Activated naive CD8-positive, alpha-beta T cell treated with anti-CD3 and anti-CD28 coated beads for 36 hours (primary cell): Measurements from ENCODE around the gene CLP1. TPM values are rescaled to one million over a fixed set of nuclear protein-coding genes. Genes with fewer than 3 reads are reported as not detected.
A peak's percentile ranks its signal among the peaks of the same experiment; 100 is the strongest.
"Not testable (repeated sequence)": the region's sequence is repeated elsewhere in the genome, so short reads cannot be mapped to it uniquely, and the experiment has no call there.

Experiments
- DNase-seq: peaks from one replicate; pipeline ENCODE4 v3.0.0; 2021
- H3K27ac Mint-ChIP-seq: one replicate; pipeline ENCODE4 v1.8.0; 2022; ENCODE audit warnings: mild to moderate bottlenecking, moderate library complexity, mixed read lengths
- H3K27me3 Mint-ChIP-seq: one replicate; pipeline ENCODE4 v1.8.0; 2022; ENCODE audit warnings: mild to moderate bottlenecking, mixed read lengths
- H3K36me3 Mint-ChIP-seq: one replicate; pipeline ENCODE4 v1.8.0; 2021; ENCODE audit warnings: mild to moderate bottlenecking, mixed read lengths
- H3K4me1 Mint-ChIP-seq: one replicate; pipeline ENCODE4 v1.8.0; 2021; ENCODE audit warnings: mixed read lengths
- H3K4me3 Mint-ChIP-seq: one replicate; pipeline ENCODE4 v1.8.0; 2022; ENCODE audit warnings: mild to moderate bottlenecking, moderate library complexity, mixed read lengths
- H3K9me3 Mint-ChIP-seq: one replicate; pipeline ENCODE4 v1.8.0; 2022; ENCODE audit warnings: mixed read lengths
- total RNA-seq, 2 experiments: library from RNA; stranded (reverse); gene quantifications; one replicate each; pipeline ENCODE4 v1.2.3, GENCODE V29; 2021

Gene CLP1
- total RNA-seq, 2 experiments from 2014 or later: 22.0 to 22.2 TPM

- Mint-ChIP-seq H3K36me3 (peaks cover 18% of the 10 kb centered on the region), H3K27me3 (no peaks in the 10 kb centered on the region), H3K4me1 (peaks cover 34% of the 10 kb centered on the region), H3K9me3 (no peaks in the 10 kb centered on the region), H3K27ac (peak within 1 kb of the TSS; percentile 98), H3K4me3 (peak within 1 kb of the TSS; percentile 98)
- peak; percentile 100 for DNase-seq
Observed at GRCh38 chr11:57667736-57668433, 10.3 kb downstream of the CLP1 start, which contains the start of gene ZDHHC5. Gene ZDHHC5 (plus strand): TSS chr11:57668114. CDS start chr11:57673091, 4,977 bp downstream.

GRCh38 chr11:57668434-57668782 is 10.8 kb downstream of the CLP1 start:
- no peak for DNase-seq
- Mint-ChIP-seq H3K9me3 (no peaks in the 10 kb centered on the region), H3K4me3 (peak overlapping the region; percentile 98), H3K27me3 (no peaks in the 10 kb centered on the region), H3K4me1 (peaks cover 39% of the 10 kb centered on the region), H3K36me3 (peaks cover 22% of the 10 kb centered on the region), H3K27ac (peak overlapping the region; percentile 98)

GRCh38 chr11:57674251-57674650 is 16.7 kb downstream of the CLP1 start:
- H3K4me1 Mint-ChIP-seq: peaks cover 73% of the 10 kb centered on the region
- peak overlapping the region; percentile 9 for H3K27ac Mint-ChIP-seq
- H3K27me3 Mint-ChIP-seq: no peaks in the 10 kb centered on the region
- H3K36me3 Mint-ChIP-seq: peaks cover 42% of the 10 kb centered on the region
- H3K4me3 Mint-ChIP-seq: no peak overlapping the region
- DNase-seq: no peak
- H3K9me3 Mint-ChIP-seq: no peaks in the 10 kb centered on the region

- H3K36me3 Mint-ChIP-seq: peaks cover 43% of the 10 kb centered on the region
Observed at GRCh38 chr11:57675176-57675941, 17.8 kb downstream of the CLP1 start.

GRCh38 chr11:57679396-57679795 is 21.8 kb downstream of the CLP1 start:
- Mint-ChIP-seq H3K4me3 (no peak overlapping the region), H3K9me3 (no peaks in the 10 kb centered on the region), H3K36me3 (peaks cover 34% of the 10 kb centered on the region), H3K27me3 (no peaks in the 10 kb centered on the region), H3K4me1 (peaks cover 56% of the 10 kb centered on the region), H3K27ac (no peak overlapping the region)
- no peak for DNase-seq

More at GRCh38 chr11:57675176-57675941, 17.8 kb downstream of the CLP1 start:
- Mint-ChIP-seq H3K4me3 (no peak overlapping the region), H3K9me3 (no peaks in the 10 kb centered on the region), H3K27ac (peak overlapping the region; percentile 13), H3K27me3 (no peaks in the 10 kb centered on the region), H3K4me1 (peaks cover 78% of the 10 kb centered on the region)
- DNase-seq: no peak

- no peak overlapping the region for H3K4me3 Mint-ChIP-seq
- no peaks in the 10 kb centered on the region for H3K9me3 Mint-ChIP-seq
- DNase-seq: no peak
- H3K36me3 Mint-ChIP-seq: peaks cover 33% of the 10 kb centered on the region
- peak overlapping the region; percentile 77 for H3K27ac Mint-ChIP-seq
- no peaks in the 10 kb centered on the region for H3K27me3 Mint-ChIP-seq
- H3K4me1 Mint-ChIP-seq: peaks cover 45% of the 10 kb centered on the region
Observed at GRCh38 chr11:57680552-57680874, 23.0 kb downstream of the CLP1 start.

GRCh38 chr11:57681168-57681567 is 23.6 kb downstream of the CLP1 start:
- Mint-ChIP-seq H3K27ac (no peak overlapping the region), H3K4me1 (peaks cover 39% of the 10 kb centered on the region), H3K4me3 (no peak overlapping the region)

GRCh38 chr11:57690474-57690873 is 32.9 kb downstream of the CLP1 start:
- not testable (repeated sequence) for H3K27me3 Mint-ChIP-seq, H3K4me1 Mint-ChIP-seq, H3K27ac Mint-ChIP-seq, H3K4me3 Mint-ChIP-seq, DNase-seq, H3K9me3 Mint-ChIP-seq
- H3K36me3 Mint-ChIP-seq: peaks cover 30% of the 10 kb centered on the region

More at GRCh38 chr11:57681168-57681567, 23.6 kb downstream of the CLP1 start:
- H3K9me3 Mint-ChIP-seq: no peaks in the 10 kb centered on the region
- DNase-seq: no peak
- no peaks in the 10 kb centered on the region for H3K27me3 Mint-ChIP-seq
- peaks cover 33% of the 10 kb centered on the region for H3K36me3 Mint-ChIP-seq

GRCh38 chr11:57698843-57699365 is 41.3 kb downstream of the CLP1 start:
- Mint-ChIP-seq H3K9me3 (no peaks in the 10 kb centered on the region), H3K4me3 (no peak overlapping the region), H3K27me3 (no peaks in the 10 kb centered on the region), H3K4me1 (no peaks in the 10 kb centered on the region), H3K27ac (no peak overlapping the region), H3K36me3 (peaks cover 17% of the 10 kb centered on the region)
- no peak for DNase-seq

GRCh38 chr11:57699813-57700212 is 42.3 kb downstream of the CLP1 start:
- H3K27ac Mint-ChIP-seq: no peak overlapping the region
- no peaks in the 10 kb centered on the region for H3K27me3 Mint-ChIP-seq
- H3K9me3 Mint-ChIP-seq: no peaks in the 10 kb centered on the region
- H3K4me3 Mint-ChIP-seq: no peak overlapping the region
- peaks cover 17% of the 10 kb centered on the region for H3K36me3 Mint-ChIP-seq
- DNase-seq: no peak
- peaks cover 2% of the 10 kb centered on the region for H3K4me1 Mint-ChIP-seq

GRCh38 chr11:57700425-57700824 is 42.9 kb downstream of the CLP1 start:
- DNase-seq: no peak
- H3K36me3 Mint-ChIP-seq: peaks cover 17% of the 10 kb centered on the region
- H3K27ac Mint-ChIP-seq: no peak overlapping the region
- H3K27me3 Mint-ChIP-seq: no peaks in the 10 kb centered on the region
- no peak overlapping the region for H3K4me3 Mint-ChIP-seq
- H3K4me1 Mint-ChIP-seq: peaks cover 2% of the 10 kb centered on the region
- no peaks in the 10 kb centered on the region for H3K9me3 Mint-ChIP-seq

GRCh38 chr11:57703341-57703740 is 45.8 kb downstream of the CLP1 start:
- peaks cover 8% of the 10 kb centered on the region for H3K36me3 Mint-ChIP-seq
- no peaks in the 10 kb centered on the region for H3K27me3 Mint-ChIP-seq
- peaks cover 7% of the 10 kb centered on the region for H3K4me1 Mint-ChIP-seq
- no peak overlapping the region for H3K4me3 Mint-ChIP-seq
- H3K9me3 Mint-ChIP-seq: no peaks in the 10 kb centered on the region
- H3K27ac Mint-ChIP-seq: no peak overlapping the region
- DNase-seq: no peak

- DNase-seq: no peak
- Mint-ChIP-seq H3K4me1 (peaks cover 19% of the 10 kb centered on the region), H3K9me3 (no peaks in the 10 kb centered on the region), H3K4me3 (no peak overlapping the region), H3K36me3 (peaks cover 3% of the 10 kb centered on the region), H3K27me3 (no peaks in the 10 kb centered on the region), H3K27ac (peak overlapping the region; percentile 46)
Observed at GRCh38 chr11:57704932-57705331, 47.4 kb downstream of the CLP1 start.

GRCh38 chr11:57705432-57705831 is 47.9 kb downstream of the CLP1 start:
- not testable (repeated sequence) for DNase-seq, H3K36me3 Mint-ChIP-seq, H3K27ac Mint-ChIP-seq, H3K27me3 Mint-ChIP-seq, H3K4me3 Mint-ChIP-seq, H3K9me3 Mint-ChIP-seq
- H3K4me1 Mint-ChIP-seq: peaks cover 22% of the 10 kb centered on the region

GRCh38 chr11:57709802-57710367 is 52.3 kb downstream of the CLP1 start:
- peaks cover 9% of the 10 kb centered on the region for H3K36me3 Mint-ChIP-seq
- no peak for DNase-seq
- H3K9me3 Mint-ChIP-seq: no peaks in the 10 kb centered on the region
- H3K27me3 Mint-ChIP-seq: no peaks in the 10 kb centered on the region
- H3K4me1 Mint-ChIP-seq: peaks cover 43% of the 10 kb centered on the region
- H3K27ac Mint-ChIP-seq: peak overlapping the region; percentile 50
- no peak overlapping the region for H3K4me3 Mint-ChIP-seq
